A549 (cell line): ENCODE results near the gene PPP1R11. TPM values are rescaled to one million over a fixed set of nuclear protein-coding genes. Genes with fewer than 3 reads are reported as not detected.
"Not testable (repeated sequence)": the region's sequence is repeated elsewhere in the genome, so short reads cannot be mapped to it uniquely, and the experiment has no call there.

Experiments
- ATAC-seq, 2 experiments: fragments of 200-7000 bp in 1 of 2; fragments of >200 bp in 1 of 2; cut with Nextera tagmentation in 1 of 2; cut with Tn5 transposase in 1 of 2; 3 replicates each; pipeline versions ENCODE4 v1.8.0 to v1.9.1; 2018 to 2020; ENCODE audit warnings: mild to moderate bottlenecking in 1 of 2, moderate library complexity in 1 of 2
- CTCF ChIA-PET: fragments of 300-600 bp; sonication (Branson Sonifier 250); formaldehyde crosslinking; extraction: SDS; loops from one replicate; lab custom pipeline; 2021; ENCODE audit warnings: antibody characterized with exemption, inconsistent platforms; lab: Yijun Ruan, JAX
- POLR2A ChIA-PET: fragments of 350-600 bp; formaldehyde crosslinking; extraction: SDS; loops from one replicate; lab custom pipeline; 2021; ENCODE audit warnings: antibody characterized with exemption, inconsistent platforms; lab: Yijun Ruan, JAX
- DNase-seq, 2 experiments: peaks; one replicate each; pipeline versions ENCODE4 v3.0.0 to v3.0.0-alpha.2; 2011 to 2016; ENCODE audit warnings: low read depth in 1 of 2, low spot score in 1 of 2
- FAIRE-seq: peaks from 2 replicates; lab custom pipeline; 2011; peaks lifted over from hg19 to GRCh38; lab: Jason Lieb, UNC
- H3K27ac ChIP-seq, 2 experiments: fragments of >200 bp; sonication (Bioruptor Twin); formaldehyde crosslinking; 3 replicates each; pipeline ENCODE4 v1.5.1; 2016 to 2017
- H3K4me1 ChIP-seq: fragments of >200 bp; sonication (Bioruptor Twin); formaldehyde crosslinking; 3 replicates; pipeline ENCODE4 v1.6.1; 2016
- H3K4me2 ChIP-seq: fragments of >200 bp; sonication (Bioruptor Twin); formaldehyde crosslinking; 3 replicates; pipeline ENCODE4 v1.6.1; 2016
- H3K4me3 ChIP-seq: fragments of >200 bp; sonication (Bioruptor Twin); formaldehyde crosslinking; 3 replicates; pipeline ENCODE4 v1.5.1; 2016
- H3K9me3 ChIP-seq: fragments of >200 bp; sonication (Bioruptor Twin); formaldehyde crosslinking; 3 replicates; pipeline ENCODE4 v1.6.1; 2016
- HMGXB4 ChIP-seq: fragments of 250-450 bp; sonication (Bioruptor Pico); IDR thresholded peaks from 2 replicates; pipeline ENCODE4 v1.5.0; 2021; ENCODE audit warnings: mild to moderate bottlenecking, moderate library complexity, borderline replicate concordance
- WGBS: methylation state at CpG from one replicate; pipeline ENCODE4 v1.1.6; 2017; ENCODE audit errors: missing lambda C conversion rate; 5-methylcytosine and 5-hydroxymethylcytosine counted together
- polyA plus RNA-seq, 4 experiments: library from polyadenylated mRNA; depleted of rRNA in 3 of 4; stranded (reverse); fragments of >200 nt; fragmentation: RNase III in 1 of 4; extraction: RNeasy Plus Mini Kit Qiagen cat#74134 plus additional on column Dnase treatment in 1 of 4; gene quantifications; 2 replicates in 3 of 4; 3 replicates in 1 of 4; pipeline ENCODE4 v1.2.3, GENCODE V29; 2011 to 2017
- small RNA-seq, 6 experiments: library from RNA; depleted of rRNA; stranded (forward); fragments of <200 nt; gene quantifications; one replicate each; pipeline ENCODE3, GENCODE V24; 2012

PPP1R11 gene
- polyA plus RNA-seq, 2 of the 4 experiments (the other 2 are of a cell fraction): 34.3 to 61.6 TPM

DNA sequence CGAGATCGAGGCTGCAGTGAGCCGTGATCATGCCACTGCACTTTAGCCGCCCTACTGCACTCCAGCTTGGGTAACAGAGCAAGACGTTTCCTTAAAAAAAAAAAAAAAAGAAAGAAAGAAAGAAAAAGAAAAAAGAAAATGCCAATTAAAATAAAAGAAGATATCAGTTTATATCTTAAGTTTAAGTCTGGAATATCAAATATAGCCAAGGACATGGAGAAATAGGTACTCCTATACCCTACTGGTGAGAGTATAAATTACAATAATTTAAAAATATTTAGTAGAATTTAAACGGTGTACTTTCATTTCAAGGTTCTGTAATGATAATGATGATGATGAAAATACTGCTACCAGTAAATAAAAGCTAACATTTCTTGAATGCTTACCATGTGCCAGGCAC, 49.7 kb downstream of the PPP1R11 start (continued):
- no peak for TF ChIP-seq HMGXB4 (CRISPR knock-in tag)
- TF ChIP-seq, all 56 proteins: peak for 0

- FAIRE-seq, DNase-seq, H3K27ac ChIP-seq, H3K4me2 ChIP-seq, H3K9me3 ChIP-seq, H3K4me3 ChIP-seq, POLR2A ChIA-PET, ATAC-seq: not testable (repeated sequence)
- H3K4me1 ChIP-seq: peaks cover 25% of the 10 kb centered on the region
- CTCF ChIA-PET: interaction anchor here (2.6 to 2.8 kb wide), 2 partner anchors 11 to 16 kb away, joined by 12 to 17 read pairs; no protein-coding TSS in a partner anchor
- 89% methylated on average over 5 of the region's 5 CpGs for WGBS
Measured at GRCh38 chr6:30118691-30119090, 51.7 kb downstream of the PPP1R11 start.

Small RNA genes within 50 kb of the gene (small RNA-seq; reads per million reads assigned to genes)
- gene RF02218 (0 reads per million in 6 experiments), gene RF02219 (0 reads per million in 6 experiments), gene RF02220 (0 reads per million in 6 experiments)

Other genes with a start within 250 kb of the PPP1R11 start
- not detected in 2 replicates for gene HLA-G, start 239.4 kb upstream of the PPP1R11 start, polyA plus RNA-seq (2011; rRNA removed)
- gene HLA-G, start 239.4 kb upstream of the PPP1R11 start, polyA plus RNA-seq (2017; fragmentation: RNase III; extraction: RNeasy Plus Mini Kit Qiagen cat#74134 plus additional on column Dnase treatment): 0.06 TPM in 1 of 3 replicates, not detected in the others
- gene HLA-A, start 124.7 kb upstream of the PPP1R11 start, polyA plus RNA-seq (2011; rRNA removed): 78.8 and 86.5 TPM in 2 replicates
- 81.8 to 95.0 TPM (median 90.7 TPM) in 3 replicates for gene HLA-A, start 124.7 kb upstream of the PPP1R11 start, polyA plus RNA-seq (2017; fragmentation: RNase III; extraction: RNeasy Plus Mini Kit Qiagen cat#74134 plus additional on column Dnase treatment)
- gene POLR1H, start 5.9 kb upstream of the PPP1R11 start, polyA plus RNA-seq (2011; rRNA removed): 34.6 and 35.3 TPM in 2 replicates
- gene POLR1H, start 5.9 kb upstream of the PPP1R11 start, polyA plus RNA-seq (2017; fragmentation: RNase III; extraction: RNeasy Plus Mini Kit Qiagen cat#74134 plus additional on column Dnase treatment): 24.8 to 26.1 TPM (median 25.5 TPM) in 3 replicates
- 0.05 TPM in 1 of 2 replicates, not detected in the other for gene RNF39, start 8.6 kb downstream of the PPP1R11 start, polyA plus RNA-seq (2011; rRNA removed)
- gene RNF39, start 8.6 kb downstream of the PPP1R11 start, polyA plus RNA-seq (2017; fragmentation: RNase III; extraction: RNeasy Plus Mini Kit Qiagen cat#74134 plus additional on column Dnase treatment): 0.07 TPM in 1 of 3 replicates, not detected in the others
- gene TRIM31, start 45.9 kb downstream of the PPP1R11 start, polyA plus RNA-seq (2011; rRNA removed): 2.9 and 4.0 TPM in 2 replicates
- gene TRIM31, start 45.9 kb downstream of the PPP1R11 start, polyA plus RNA-seq (2017; fragmentation: RNase III; extraction: RNeasy Plus Mini Kit Qiagen cat#74134 plus additional on column Dnase treatment): 3.1 to 3.3 TPM (median 3.2 TPM) in 3 replicates
- gene TRIM40, start 68.9 kb downstream of the PPP1R11 start, polyA plus RNA-seq (2011; rRNA removed): 0.05 and 0.07 TPM in 2 replicates
- gene TRIM40, start 68.9 kb downstream of the PPP1R11 start, polyA plus RNA-seq (2017; fragmentation: RNase III; extraction: RNeasy Plus Mini Kit Qiagen cat#74134 plus additional on column Dnase treatment): 0.05 TPM in 1 of 3 replicates, not detected in the others
- gene TRIM10, start 94.0 kb downstream of the PPP1R11 start, polyA plus RNA-seq (2011; rRNA removed): 0.09 and 0.12 TPM in 2 replicates
- gene TRIM10, start 94.0 kb downstream of the PPP1R11 start, polyA plus RNA-seq (2017; fragmentation: RNase III; extraction: RNeasy Plus Mini Kit Qiagen cat#74134 plus additional on column Dnase treatment): 0.03 TPM in 2 of 3 replicates, not detected in the other
- 0.08 and 0.37 TPM in 2 replicates for gene TRIM15, start 96.3 kb downstream of the PPP1R11 start, polyA plus RNA-seq (2011; rRNA removed)
- gene TRIM15, start 96.3 kb downstream of the PPP1R11 start, polyA plus RNA-seq (2017; fragmentation: RNase III; extraction: RNeasy Plus Mini Kit Qiagen cat#74134 plus additional on column Dnase treatment): 0.04 to 0.09 TPM (median 0.08 TPM) in 3 replicates
- gene TRIM26, start 146.2 kb downstream of the PPP1R11 start, polyA plus RNA-seq (2011; rRNA removed): 23.3 and 30.4 TPM in 2 replicates
- gene TRIM26, start 146.2 kb downstream of the PPP1R11 start, polyA plus RNA-seq (2017; fragmentation: RNase III; extraction: RNeasy Plus Mini Kit Qiagen cat#74134 plus additional on column Dnase treatment): 28.2 to 31.1 TPM (median 30.4 TPM) in 3 replicates